Measurements from ENCODE around the gene DKK3. TPM values are rescaled to one million over a fixed set of nuclear protein-coding genes. Genes with fewer than 3 reads are reported as not detected.

DKK3 gene
- total RNA-seq, 1 donor, result 94.3 TPM

GRCh38 chr11:11944444-11944843 lies 64.0 kb downstream of the DKK3 start:
- DNase-seq (ENCODE audit: low read depth), result no peak
- no peak overlapping the region for H3K4me3 ChIP-seq (ENCODE audit: low read depth, low read length)
- TF ChIP-seq CTCF (IDR thresholded peaks at IDR 0.05; ENCODE audit: insufficient read depth, low read length), result no peak

GRCh38 chr11:11942668-11943067 lies 65.8 kb downstream of the DKK3 start:
- TF ChIP-seq CTCF (IDR thresholded peaks at IDR 0.05; ENCODE audit: insufficient read depth, low read length), result no peak
- DNase-seq (ENCODE audit: low read depth), result no peak
- H3K4me3 ChIP-seq (ENCODE audit: low read depth, low read length), result no peak overlapping the region

GRCh38 chr11:11940551-11940950 lies 67.9 kb downstream of the DKK3 start:
- no peak for TF ChIP-seq CTCF (IDR thresholded peaks at IDR 0.05; ENCODE audit: insufficient read depth, low read length)
- H3K4me3 ChIP-seq (ENCODE audit: low read depth, low read length), result no peak overlapping the region
- DNase-seq (ENCODE audit: low read depth), result no peak

GRCh38 chr11:11937957-11938356 lies 70.5 kb downstream of the DKK3 start:
- TF ChIP-seq CTCF (IDR thresholded peaks at IDR 0.05; ENCODE audit: insufficient read depth, low read length), result no peak
- no peak overlapping the region for H3K4me3 ChIP-seq (ENCODE audit: low read depth, low read length)
- DNase-seq (ENCODE audit: low read depth), result no peak

GRCh38 chr11:11937433-11937832 lies 71.0 kb downstream of the DKK3 start:
- peak; percentile 22 for DNase-seq (ENCODE audit: low read depth)

GRCh38 chr11:11935536-11935935 lies 72.9 kb downstream of the DKK3 start:
- no peak for DNase-seq (ENCODE audit: low read depth)
- TF ChIP-seq CTCF (IDR thresholded peaks at IDR 0.05; ENCODE audit: insufficient read depth, low read length), result no peak

More at GRCh38 chr11:11937433-11937832, 71.0 kb downstream of the DKK3 start:
- H3K4me3 ChIP-seq (ENCODE audit: low read depth, low read length), result no peak overlapping the region
- no peak for TF ChIP-seq CTCF (IDR thresholded peaks at IDR 0.05; ENCODE audit: insufficient read depth, low read length)

GRCh38 chr11:11931461-11932055 lies 76.9 kb downstream of the DKK3 start:
- no peak overlapping the region for H3K4me3 ChIP-seq (ENCODE audit: low read depth, low read length)
- DNase-seq (ENCODE audit: low read depth), result peak; percentile 83
- peak; percentile 72 for TF ChIP-seq CTCF (IDR thresholded peaks at IDR 0.05; ENCODE audit: insufficient read depth, low read length)

More at GRCh38 chr11:11935536-11935935, 72.9 kb downstream of the DKK3 start:
- no peak overlapping the region for H3K4me3 ChIP-seq (ENCODE audit: low read depth, low read length)

All from fibroblast of the aortic adventitia (primary cell).